Ishikawa (cell line): ENCODE data around the gene GPR61.

Source experiments
- CEBPB ChIP-seq: IDR thresholded peaks from 2 replicates; pipeline ENCODE4 v1.6.1; 2012
- CREB1 ChIP-seq: IDR thresholded peaks from 2 replicates; pipeline ENCODE4 v1.6.1; 2012; ENCODE audit warnings: low read depth
- EGR1 ChIP-seq: IDR thresholded peaks from 2 replicates; pipeline ENCODE4 v1.6.1; 2012
- EP300 ChIP-seq: IDR thresholded peaks from 2 replicates; pipeline ENCODE4 v1.6.1; 2012; ENCODE audit warnings: borderline replicate concordance
- FOXM1 ChIP-seq: IDR thresholded peaks from 2 replicates; pipeline ENCODE4 v1.6.1; 2012; ENCODE audit warnings: low read depth, borderline replicate concordance
- MAX ChIP-seq: IDR thresholded peaks from 2 replicates; pipeline ENCODE4 v1.6.1; 2012
- NFIC ChIP-seq: IDR thresholded peaks from 2 replicates; pipeline ENCODE4 v1.6.1; 2012
- RAD21 ChIP-seq: IDR thresholded peaks from 2 replicates; pipeline ENCODE4 v1.6.1; 2012; ENCODE audit warnings: low read depth
- REST ChIP-seq: IDR thresholded peaks from 2 replicates; pipeline ENCODE4 v1.6.1; 2012; ENCODE audit warnings: low read depth, mild to moderate bottlenecking
- TAF1 ChIP-seq: IDR thresholded peaks from 2 replicates; pipeline ENCODE4 v1.6.1; 2012; ENCODE audit warnings: low read depth, mild to moderate bottlenecking
- TCF12 ChIP-seq: IDR thresholded peaks from 2 replicates; pipeline ENCODE4 v1.6.1; 2012; ENCODE audit warnings: low read depth
- TEAD4 ChIP-seq: IDR thresholded peaks from 2 replicates; pipeline ENCODE4 v1.6.1; 2012
- USF1 ChIP-seq: IDR thresholded peaks from 2 replicates; pipeline ENCODE4 v1.6.1; 2012
- YY1 ChIP-seq: IDR thresholded peaks from 2 replicates; pipeline ENCODE4 v1.6.1; 2012; ENCODE audit warnings: low read depth
- ZBTB7A ChIP-seq: IDR thresholded peaks from 2 replicates; pipeline ENCODE4 v1.6.1; 2012; ENCODE audit warnings: low read depth

Gene GPR61

GRCh38 chr1:109499081-109499480 lies 40.6 kb upstream of the GPR61 start:
- no peak for TF ChIP-seq CEBPB
- no peak for TF ChIP-seq ZBTB7A
- TF ChIP-seq EP300 = no peak

DNA sequence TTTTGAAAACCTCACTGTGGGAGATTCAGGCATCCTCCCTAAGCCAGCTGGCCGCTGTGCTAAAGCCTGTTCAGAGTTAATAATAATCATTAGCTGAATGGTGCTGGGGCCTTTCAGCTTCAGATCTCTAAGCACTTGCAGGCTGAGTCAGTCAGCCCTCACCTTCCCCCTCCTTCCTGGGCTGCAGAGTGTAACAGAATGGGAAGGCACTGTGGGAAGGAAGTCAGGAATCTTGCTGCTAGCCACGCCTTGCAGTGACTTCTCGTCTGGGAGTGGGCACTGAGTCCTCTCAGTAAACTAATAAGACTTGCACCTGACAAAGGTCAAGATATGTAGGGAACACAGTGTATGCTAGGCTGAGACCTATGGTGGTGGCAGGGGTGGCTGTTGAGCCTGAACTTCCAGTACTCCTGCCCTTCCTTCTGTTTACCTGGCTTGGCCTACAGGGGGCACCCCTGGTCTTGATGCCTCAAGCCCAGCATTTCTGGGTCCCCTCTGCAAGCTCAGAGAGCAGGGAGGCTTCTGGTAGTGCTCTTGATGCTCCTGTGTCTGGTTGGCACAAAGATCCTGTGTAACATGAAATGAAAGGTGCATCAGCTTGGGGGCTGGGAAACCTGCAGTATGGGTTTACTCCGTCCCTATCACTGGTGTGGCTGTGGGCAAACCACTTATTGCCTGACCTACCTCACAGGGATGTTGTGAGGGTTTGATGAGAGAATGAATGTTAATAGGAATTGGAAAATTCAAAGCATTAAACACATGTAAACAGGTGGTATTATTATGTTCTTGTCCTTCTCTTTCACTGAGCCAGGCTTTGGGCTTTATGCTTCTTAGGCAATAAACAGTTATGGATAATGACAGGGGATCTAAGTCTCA lies 39.8 kb upstream of the GPR61 start:
- TF ChIP-seq MAX = no peak
- TF ChIP-seq RAD21 = peak; percentile 48
- TF ChIP-seq EP300 = no peak

DNA sequence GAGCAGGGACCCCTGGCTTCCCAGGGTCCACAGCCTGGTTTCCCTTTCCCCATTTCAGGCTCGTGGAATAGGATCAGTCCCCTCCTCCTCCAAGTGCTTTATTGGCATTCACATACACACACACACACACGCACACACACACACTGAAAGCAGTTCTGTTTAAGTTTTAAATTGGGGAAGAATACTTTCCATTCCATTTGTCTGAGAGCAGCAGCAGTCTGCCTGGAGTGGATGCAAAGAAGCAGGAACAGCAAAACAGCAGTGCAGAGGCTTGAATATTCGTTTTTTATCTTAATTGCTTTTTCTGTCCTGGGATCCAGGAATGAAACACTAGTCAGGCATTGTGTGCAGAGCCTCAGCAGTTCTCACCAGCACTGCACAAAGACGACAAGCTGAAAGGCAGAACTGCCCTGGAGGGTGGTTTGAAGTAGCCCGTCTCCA lies 38.7 kb upstream of the GPR61 start:
- TF ChIP-seq EGR1 (no peak), NFIC (no peak)

- TF ChIP-seq MAX (no peak), NFIC (no peak), TAF1 (no peak), TEAD4 (no peak), REST (no peak), YY1 (no peak), FOXM1 (no peak), RAD21 (no peak), ZBTB7A (no peak), CREB1 (no peak), EP300 (no peak), TCF12 (no peak), USF1 (no peak), CEBPB (no peak), EGR1 (no peak)
Observed at GRCh38 chr1:109501644-109502363, 37.9 kb upstream of the GPR61 start.

GRCh38 chr1:109502364-109502851 lies 37.3 kb upstream of the GPR61 start:
- TF ChIP-seq REST (no peak), CEBPB (no peak), RAD21 (no peak), EP300 (no peak), TAF1 (no peak), MAX (no peak), CREB1 (no peak), TEAD4 (no peak), NFIC (no peak), EGR1 (no peak), TCF12 (no peak), YY1 (no peak)

DNA sequence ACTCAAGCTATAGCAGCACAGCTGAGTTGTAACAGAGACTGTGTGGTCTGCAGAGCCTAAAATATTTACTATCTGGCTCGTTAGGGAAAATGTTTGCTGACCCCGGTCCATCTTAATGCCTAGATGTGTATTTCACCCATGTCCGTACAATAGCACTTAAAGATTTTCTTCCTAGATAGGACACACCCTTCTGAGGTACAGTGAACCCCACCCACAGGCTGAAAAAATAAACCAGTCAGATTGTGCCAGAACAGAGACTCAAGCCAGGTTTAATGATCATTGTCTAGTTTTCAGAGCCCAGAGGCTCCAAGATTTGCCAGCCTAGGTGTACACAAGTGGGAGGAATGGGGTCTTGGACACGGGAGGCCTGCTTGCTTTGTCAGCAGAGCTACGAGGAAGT lies 35.7 kb upstream of the GPR61 start:
- no peak for TF ChIP-seq TEAD4
- no peak for TF ChIP-seq USF1
- no peak for TF ChIP-seq YY1
- TF ChIP-seq TCF12 = no peak
- TF ChIP-seq ZBTB7A = no peak
- TF ChIP-seq MAX = no peak
- TF ChIP-seq FOXM1 = no peak
- no peak for TF ChIP-seq TAF1
- no peak for TF ChIP-seq CEBPB
